Measurements from ENCODE around the gene PCBP3.

DNA sequence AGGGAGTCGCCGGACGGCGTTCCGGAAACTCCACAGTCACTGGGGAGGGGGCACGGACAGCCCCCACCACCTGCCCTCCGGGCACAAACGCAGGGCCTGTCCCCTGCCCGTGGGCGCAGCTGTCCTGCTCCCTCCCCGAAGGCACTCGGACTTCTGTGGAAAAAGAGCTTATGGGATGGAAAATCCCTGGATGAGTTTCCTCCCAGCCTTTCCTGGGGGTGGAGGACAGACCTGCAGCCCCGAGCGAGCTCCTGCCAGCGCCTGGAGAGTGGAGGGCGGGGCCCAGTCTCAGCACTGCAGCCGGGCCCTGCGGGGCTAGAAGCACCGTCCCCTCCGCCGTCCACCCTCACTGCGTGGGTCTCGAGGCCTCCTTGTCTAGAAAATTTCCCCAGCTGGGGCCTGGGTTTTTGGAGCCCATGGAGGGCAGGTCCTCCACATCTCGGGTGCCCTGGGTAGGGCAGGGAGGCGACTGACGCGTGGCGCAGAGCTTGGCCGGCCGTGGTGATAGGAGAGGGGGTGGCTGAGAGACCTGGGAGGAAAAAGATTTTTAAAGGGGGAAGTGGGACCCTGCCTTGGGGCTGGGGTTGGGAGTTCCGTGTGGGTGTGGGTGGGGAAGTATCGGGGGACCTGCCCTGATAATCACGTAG lies 331.6 kb downstream of the PCBP3 start:
- TF ChIP-seq, protein P1, sequence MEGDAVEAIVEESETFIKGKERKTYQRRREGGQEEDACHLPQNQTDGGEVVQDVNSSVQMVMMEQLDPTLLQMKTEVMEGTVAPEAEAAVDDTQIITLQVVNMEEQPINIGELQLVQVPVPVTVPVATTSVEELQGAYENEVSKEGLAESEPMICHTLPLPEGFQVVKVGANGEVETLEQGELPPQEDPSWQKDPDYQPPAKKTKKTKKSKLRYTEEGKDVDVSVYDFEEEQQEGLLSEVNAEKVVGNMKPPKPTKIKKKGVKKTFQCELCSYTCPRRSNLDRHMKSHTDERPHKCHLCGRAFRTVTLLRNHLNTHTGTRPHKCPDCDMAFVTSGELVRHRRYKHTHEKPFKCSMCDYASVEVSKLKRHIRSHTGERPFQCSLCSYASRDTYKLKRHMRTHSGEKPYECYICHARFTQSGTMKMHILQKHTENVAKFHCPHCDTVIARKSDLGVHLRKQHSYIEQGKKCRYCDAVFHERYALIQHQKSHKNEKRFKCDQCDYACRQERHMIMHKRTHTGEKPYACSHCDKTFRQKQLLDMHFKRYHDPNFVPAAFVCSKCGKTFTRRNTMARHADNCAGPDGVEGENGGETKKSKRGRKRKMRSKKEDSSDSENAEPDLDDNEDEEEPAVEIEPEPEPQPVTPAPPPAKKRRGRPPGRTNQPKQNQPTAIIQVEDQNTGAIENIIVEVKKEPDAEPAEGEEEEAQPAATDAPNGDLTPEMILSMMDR (IDR thresholded peaks at IDR 0.05; ENCODE audit: extremely low read depth in 1 of 2, insufficient read depth in 1 of 2, low read depth in 1 of 2, low read length in 2 of 2), result no peak
- TF ChIP-seq, protein P2, sequence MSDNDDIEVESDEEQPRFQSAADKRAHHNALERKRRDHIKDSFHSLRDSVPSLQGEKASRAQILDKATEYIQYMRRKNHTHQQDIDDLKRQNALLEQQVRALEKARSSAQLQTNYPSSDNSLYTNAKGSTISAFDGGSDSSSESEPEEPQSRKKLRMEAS (IDR thresholded peaks at IDR 0.05; ENCODE audit: insufficient read depth, insufficient read length), result no peak
- TF ChIP-seq GATA2 (IDR thresholded peaks at IDR 0.05; ENCODE audit: insufficient read depth, insufficient read length, low read depth, low read length), result no peak

All from endothelial cell of umbilical vein (primary cell).